SK-N-MC (cell line): ENCODE data around the gene MOB3C.

ENCODE experiments used
- EZH2 ChIP-seq: fragments of 200-600 bp; sonication (generic); IDR thresholded peaks from one replicate; pipeline ENCODE4 v1.6.1; 2017; ENCODE audit warnings: antibody characterized with exemption
- POLR2AphosphoS5 ChIP-seq: IDR thresholded peaks from 2 replicates; pipeline ENCODE4 v1.6.1; 2012; ENCODE audit warnings: mild to moderate bottlenecking, low read depth, low read length, borderline replicate concordance

GRCh38 chr1:46582972-46583371 is 33.6 kb downstream of the MOB3C start:
- TF ChIP-seq EZH2 (no peak), POLR2AphosphoS5 (no peak)
